Astrocyte of the cerebellum (primary cell): ENCODE measurements around the gene MRTFB.

Source experiments
- DNase-seq: peaks from one replicate; pipeline ENCODE4 v3.0.0-alpha.2; 2011; ENCODE audit warnings: low read depth
- H3K4me3 ChIP-seq: 2 replicates; pipeline ENCODE4 v1.5.1; 2011; ENCODE audit warnings: mild to moderate bottlenecking, low read depth, low read length, moderate library complexity
- in situ Hi-C: cut with HindIII; loops from 2 replicates; pipeline ENCODE4 v1.10.0; 2017; ENCODE audit warnings: low sequenced_read_pairs
- TF ChIP-seq, protein P1 (sequence below): IDR thresholded peaks from 2 replicates; pipeline ENCODE4 v1.5.1; 2012; ENCODE audit warnings: low read length, low read depth, moderate library complexity, mild to moderate bottlenecking; ENCODE audit errors: missing control alignments

MRTFB gene

GRCh38 chr16:14283786-14284185 lies 212.7 kb downstream of the MRTFB start:
- DNase-seq, result no peak
- TF ChIP-seq, protein P1, sequence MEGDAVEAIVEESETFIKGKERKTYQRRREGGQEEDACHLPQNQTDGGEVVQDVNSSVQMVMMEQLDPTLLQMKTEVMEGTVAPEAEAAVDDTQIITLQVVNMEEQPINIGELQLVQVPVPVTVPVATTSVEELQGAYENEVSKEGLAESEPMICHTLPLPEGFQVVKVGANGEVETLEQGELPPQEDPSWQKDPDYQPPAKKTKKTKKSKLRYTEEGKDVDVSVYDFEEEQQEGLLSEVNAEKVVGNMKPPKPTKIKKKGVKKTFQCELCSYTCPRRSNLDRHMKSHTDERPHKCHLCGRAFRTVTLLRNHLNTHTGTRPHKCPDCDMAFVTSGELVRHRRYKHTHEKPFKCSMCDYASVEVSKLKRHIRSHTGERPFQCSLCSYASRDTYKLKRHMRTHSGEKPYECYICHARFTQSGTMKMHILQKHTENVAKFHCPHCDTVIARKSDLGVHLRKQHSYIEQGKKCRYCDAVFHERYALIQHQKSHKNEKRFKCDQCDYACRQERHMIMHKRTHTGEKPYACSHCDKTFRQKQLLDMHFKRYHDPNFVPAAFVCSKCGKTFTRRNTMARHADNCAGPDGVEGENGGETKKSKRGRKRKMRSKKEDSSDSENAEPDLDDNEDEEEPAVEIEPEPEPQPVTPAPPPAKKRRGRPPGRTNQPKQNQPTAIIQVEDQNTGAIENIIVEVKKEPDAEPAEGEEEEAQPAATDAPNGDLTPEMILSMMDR, result no peak
- in situ Hi-C loops, result no loop called here
- no peak overlapping the region for H3K4me3 ChIP-seq

DNA sequence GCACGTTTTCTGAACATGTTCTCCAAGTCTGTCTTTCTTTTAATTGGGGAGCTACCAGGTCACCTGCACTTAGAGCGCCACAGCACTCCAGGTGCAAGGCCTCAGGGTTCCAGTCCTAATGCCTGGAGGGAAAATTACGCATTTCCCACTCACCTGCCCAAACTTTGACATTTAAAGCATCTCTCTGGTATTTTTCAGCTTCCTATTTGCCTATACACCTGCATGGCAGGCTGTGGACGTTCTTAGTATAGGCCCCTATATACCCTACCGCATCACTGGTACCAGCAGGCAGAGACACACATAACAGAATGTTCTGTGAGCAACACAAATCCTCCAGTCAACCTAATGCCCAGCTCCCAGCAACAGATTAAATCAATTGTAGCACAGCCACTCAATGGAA lies 213.3 kb downstream of the MRTFB start:
- TF ChIP-seq, protein P1, result no peak
- DNase-seq, result no peak
- no peak overlapping the region for H3K4me3 ChIP-seq
- in situ Hi-C loops, result no loop called here

GRCh38 chr16:14284930-14285512 lies 213.9 kb downstream of the MRTFB start:
- TF ChIP-seq, protein P1, result peak; percentile 49
- in situ Hi-C loops, result no loop called here
- H3K4me3 ChIP-seq, result peak overlapping the region; percentile 71
- peak; percentile 29 for DNase-seq

DNA sequence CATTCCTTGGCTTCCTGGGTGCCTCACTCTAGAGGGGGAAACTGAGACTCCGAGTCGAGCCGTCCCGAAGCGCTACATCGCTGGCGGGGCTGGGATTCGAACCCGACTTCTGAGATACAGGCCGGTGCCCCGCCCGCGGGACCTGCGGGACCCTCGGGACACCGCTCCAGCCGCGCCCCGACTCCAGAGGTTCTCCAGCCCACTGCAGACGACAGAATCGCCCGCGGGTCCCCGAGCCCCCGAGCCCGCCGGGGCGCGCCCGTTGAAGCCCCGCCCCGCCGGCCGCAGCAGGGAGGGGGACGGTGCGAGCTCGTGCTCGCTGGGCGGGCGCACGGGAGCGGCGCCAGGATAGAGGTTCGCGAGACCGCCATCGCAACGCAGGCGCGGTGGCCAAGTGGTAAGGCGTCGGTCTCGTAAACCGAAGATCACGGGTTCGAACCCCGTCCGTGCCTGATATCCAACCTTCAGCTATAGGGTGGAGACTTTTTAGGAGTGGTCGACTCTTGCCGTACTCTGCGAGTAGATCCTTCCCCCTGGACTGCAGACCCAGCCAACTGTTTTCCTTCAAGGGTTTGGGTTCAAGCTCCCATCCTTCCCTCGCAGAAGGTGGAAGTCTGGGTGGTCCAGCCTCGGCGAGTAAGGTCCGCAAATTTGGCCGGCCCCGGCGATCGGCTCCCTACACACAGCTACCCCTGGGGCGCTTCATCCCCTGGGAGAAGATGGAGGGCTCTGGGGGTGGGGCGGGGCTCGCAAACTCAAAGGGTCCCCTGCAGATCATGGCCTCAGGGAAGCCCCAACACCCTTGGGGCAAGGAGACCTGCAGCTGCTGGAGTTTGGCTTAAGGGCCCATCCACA lies 214.6 kb downstream of the MRTFB start:
- TF ChIP-seq, protein P1, result no peak
- peak overlapping the region; percentile 71 for H3K4me3 ChIP-seq
- in situ Hi-C loops, result no loop called here
- peak; percentile 71 for DNase-seq

DNA sequence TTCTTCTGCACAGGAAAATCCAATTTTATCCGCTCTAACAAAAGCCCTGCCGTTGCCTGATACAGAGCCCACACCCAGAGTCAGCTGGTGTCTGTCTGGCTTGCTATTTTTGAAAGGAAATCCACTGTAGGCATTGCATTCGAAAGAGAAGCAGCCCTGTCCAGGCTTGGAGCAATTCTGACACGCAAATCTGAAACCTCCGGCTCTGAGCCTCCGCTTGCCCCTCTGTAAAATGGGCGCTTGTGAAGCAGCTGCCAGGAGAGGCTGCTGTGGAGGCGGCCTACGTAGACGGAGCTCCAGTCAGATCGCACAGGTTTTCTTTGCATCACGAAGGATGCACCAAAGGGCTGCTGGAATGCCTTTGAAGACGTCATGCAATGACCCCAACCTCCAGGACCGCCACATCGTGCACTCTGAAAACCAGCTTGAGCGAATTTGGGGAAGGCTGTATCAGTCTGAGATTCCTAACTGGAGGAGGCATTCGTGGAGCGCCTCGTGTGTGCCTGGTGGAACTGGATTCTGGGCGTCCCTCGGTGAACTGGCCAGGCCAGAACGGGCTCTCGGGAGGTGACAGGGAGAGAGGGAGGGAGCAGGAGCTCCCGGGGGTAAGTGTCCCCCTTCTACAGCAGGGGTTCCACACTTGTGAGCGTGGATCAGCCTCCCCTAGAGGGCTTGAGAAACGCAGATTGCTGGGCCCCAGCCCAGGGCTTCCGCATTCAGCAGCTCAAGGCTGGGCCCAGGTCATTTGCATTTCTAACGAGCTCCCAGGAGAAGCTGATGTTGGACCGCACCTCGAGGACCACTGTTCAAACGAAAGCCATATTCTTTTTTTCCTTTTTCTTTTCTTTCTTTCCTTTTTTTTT lies 215.5 kb downstream of the MRTFB start:
- TF ChIP-seq, protein P1, result no peak
- H3K4me3 ChIP-seq, result peak overlapping the region; percentile 71
- in situ Hi-C loops, result no loop called here
- no peak for DNase-seq

GRCh38 chr16:14289692-14290340 lies 218.7 kb downstream of the MRTFB start:
- in situ Hi-C loops, result no loop called here
- no peak overlapping the region for H3K4me3 ChIP-seq
- DNase-seq, result no peak
- TF ChIP-seq, protein P1, result peak; percentile 43
